ENCODE data around the gene ZNF446.
"Not testable (repeated sequence)": the region's sequence is repeated elsewhere in the genome, so short reads cannot be mapped to it uniquely, and the experiment has no call there.

ZNF446 gene

GRCh38 chr19:58475714-58476497 is at the start of gene ZNF446:
TSS of gene ZNF446 (plus strand) at chr19:58476352. CDS start at chr19:58477219, 867 bp downstream.
- peak; percentile 88 to 90 for DNase-seq (ENCODE audit: low read depth in 2 of 2)

- DNase-seq (ENCODE audit: low read depth in 2 of 2), result no peak
Measured at GRCh38 chr19:58428617-58429016, 47.5 kb upstream of the ZNF446 start.

- DNase-seq (ENCODE audit: low read depth in 2 of 2), result no peak
Measured at GRCh38 chr19:58429745-58430144, 46.4 kb upstream of the ZNF446 start.

- DNase-seq (ENCODE audit: low read depth in 2 of 2), result no peak
Measured at GRCh38 chr19:58434217-58434616, 41.9 kb upstream of the ZNF446 start.

GRCh38 chr19:58439576-58440554 is 36.3 kb upstream of the ZNF446 start, which contains the start of gene ZNF132:
TSS of gene ZNF132 (minus strand) at chr19:58440153. CDS start at chr19:58439821, 332 bp downstream.
- DNase-seq (ENCODE audit: low read depth in 2 of 2), result peak; percentile 99

- DNase-seq (ENCODE audit: low read depth in 2 of 2), result no peak
Measured at GRCh38 chr19:58440556-58440955, 35.6 kb upstream of the ZNF446 start.

GRCh38 chr19:58442986-58443385 is 33.2 kb upstream of the ZNF446 start:
- not testable (repeated sequence) for DNase-seq (ENCODE audit: low read depth in 2 of 2)

- not testable (repeated sequence) for DNase-seq (ENCODE audit: low read depth in 2 of 2)
Measured at GRCh38 chr19:58448860-58449259, 27.3 kb upstream of the ZNF446 start.

GRCh38 chr19:58449980-58450379 is 26.2 kb upstream of the ZNF446 start:
- DNase-seq (ENCODE audit: low read depth in 2 of 2), result not testable (repeated sequence)

- no peak for DNase-seq (ENCODE audit: low read depth in 2 of 2)
Measured at GRCh38 chr19:58450856-58451357, 25.2 kb upstream of the ZNF446 start.

GRCh38 chr19:58451358-58452101 is 24.6 kb upstream of the ZNF446 start, which contains the start of gene ZNF324B:
TSS of gene ZNF324B (plus strand) at chr19:58451622. CDS start at chr19:58453702, 2,080 bp downstream.
- DNase-seq (ENCODE audit: low read depth in 2 of 2), result peak; percentile 80 to 81

- DNase-seq (ENCODE audit: low read depth in 2 of 2), result no peak
Measured at GRCh38 chr19:58453743-58454142, 22.4 kb upstream of the ZNF446 start.

- no peak for DNase-seq (ENCODE audit: low read depth in 2 of 2)
Measured at GRCh38 chr19:58455306-58455705, 20.8 kb upstream of the ZNF446 start.

- no peak for DNase-seq (ENCODE audit: low read depth in 2 of 2)
Measured at GRCh38 chr19:58456111-58456510, 20.0 kb upstream of the ZNF446 start.

- no peak for DNase-seq (ENCODE audit: low read depth in 2 of 2)
Measured at GRCh38 chr19:58460039-58460438, 16.1 kb upstream of the ZNF446 start.

- no peak for DNase-seq (ENCODE audit: low read depth in 2 of 2)
Measured at GRCh38 chr19:58466089-58466759, 9.9 kb upstream of the ZNF446 start.

GRCh38 chr19:58466760-58467589 is 9.2 kb upstream of the ZNF446 start, which contains the start of gene ZNF324:
TSS of gene ZNF324 (plus strand) at chr19:58467080. CDS start at chr19:58469186, 2,106 bp downstream.
- DNase-seq (ENCODE audit: low read depth in 2 of 2), result peak; percentile 78 to 83

- DNase-seq (ENCODE audit: low read depth in 2 of 2), result no peak
Measured at GRCh38 chr19:58468216-58468839, 7.8 kb upstream of the ZNF446 start.

Measured in fibroblast of skin of left biceps (primary cell).